ENCODE measurements around the gene HDAC3.

Gene HDAC3

GRCh38 chr5:141649056-141649688 lies 12.5 kb upstream of the HDAC3 start:
- Histone ChIP-seq H3K27ac (ENCODE audit: low read depth, low read length) (no peak overlapping the region), H3K4me3 (ENCODE audit: low read depth in 1 of 5, low read length in 5 of 5) (no peak overlapping the region), H3K36me3 (ENCODE audit: control insufficient read depth in 5 of 5, insufficient read depth in 5 of 5, low read length in 5 of 5) (peaks cover 0 to 37% (median 25%) of the 10 kb centered on the region in 5 donors), H3K9ac (ENCODE audit: low read length in 5 of 5) (no peak overlapping the region), H3K9me3 (ENCODE audit: control insufficient read depth in 5 of 5, low read length in 5 of 5) (no peaks in the 10 kb centered on the region), H3K4me1 (ENCODE audit: control insufficient read depth in 5 of 5, insufficient read depth in 5 of 5, low read length in 5 of 5) (peaks cover 0 to 15% (median 12%) of the 10 kb centered on the region in 5 donors), H3K27me3 (ENCODE audit: control insufficient read depth in 5 of 5, insufficient read depth in 4 of 5, low read length in 5 of 5) (no peaks in the 10 kb centered on the region)

DNA sequence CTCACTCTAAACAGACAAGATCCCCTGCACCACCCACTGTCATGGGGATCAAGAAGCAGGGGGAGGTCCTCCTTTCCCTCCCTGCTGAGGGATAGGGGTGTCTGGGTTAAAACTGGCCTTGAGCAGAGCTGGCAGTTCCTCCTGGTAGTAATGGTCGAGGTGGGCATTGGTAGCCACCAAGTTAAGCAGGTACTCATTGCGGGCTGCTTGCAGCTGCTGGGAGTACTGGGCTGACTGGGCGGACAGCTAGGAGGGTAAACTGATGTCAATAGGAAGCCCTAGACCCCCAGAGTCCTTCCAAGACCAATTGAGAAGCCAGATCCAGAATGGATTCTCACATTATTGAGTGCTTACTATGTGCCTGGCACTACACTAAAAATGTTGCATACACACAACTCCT lies 11.2 kb upstream of the HDAC3 start:
- Histone ChIP-seq H3K9me3 (ENCODE audit: control insufficient read depth in 5 of 5, low read length in 5 of 5) (no peaks in the 10 kb centered on the region), H3K9ac (ENCODE audit: low read length in 5 of 5) (no peak overlapping the region), H3K4me3 (ENCODE audit: low read depth in 1 of 5, low read length in 5 of 5) (no peak overlapping the region), H3K27me3 (ENCODE audit: control insufficient read depth in 5 of 5, insufficient read depth in 4 of 5, low read length in 5 of 5) (no peaks in the 10 kb centered on the region), H3K4me1 (ENCODE audit: control insufficient read depth in 5 of 5, insufficient read depth in 5 of 5, low read length in 5 of 5) (peaks cover 0 to 15% (median 12%) of the 10 kb centered on the region in 5 donors), H3K27ac (ENCODE audit: low read depth, low read length) (no peak overlapping the region), H3K36me3 (ENCODE audit: control insufficient read depth in 5 of 5, insufficient read depth in 5 of 5, low read length in 5 of 5) (peaks cover 0 to 38% (median 15%) of the 10 kb centered on the region in 5 donors)

DNA sequence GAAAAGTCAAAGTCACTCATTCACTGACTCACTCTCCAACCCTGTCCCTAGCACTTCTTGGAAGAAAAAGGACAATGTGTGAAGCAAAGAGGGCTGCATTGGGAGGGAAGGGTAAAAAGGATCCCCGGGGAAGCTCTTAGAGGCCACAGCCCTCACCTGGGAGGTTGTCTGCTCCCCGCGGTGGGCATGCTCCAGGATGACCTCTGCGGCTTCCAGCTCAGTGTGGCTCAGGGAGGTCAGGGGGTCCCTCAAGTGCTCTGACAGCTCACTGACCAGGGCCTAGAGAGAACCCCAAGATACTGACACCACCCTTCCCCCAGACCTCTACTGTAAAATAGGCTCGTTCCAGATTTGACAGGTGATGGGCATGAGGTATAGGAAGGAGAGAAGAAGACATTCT lies 10.6 kb upstream of the HDAC3 start:
- Histone ChIP-seq H3K9me3 (ENCODE audit: control insufficient read depth in 5 of 5, low read length in 5 of 5) (no peaks in the 10 kb centered on the region), H3K36me3 (ENCODE audit: control insufficient read depth in 5 of 5, insufficient read depth in 5 of 5, low read length in 5 of 5) (peaks cover 0 to 38% (median 15%) of the 10 kb centered on the region in 5 donors), H3K9ac (ENCODE audit: low read length in 5 of 5) (no peak overlapping the region), H3K4me1 (ENCODE audit: control insufficient read depth in 5 of 5, insufficient read depth in 5 of 5, low read length in 5 of 5) (peaks cover 0 to 15% (median 12%) of the 10 kb centered on the region in 5 donors), H3K4me3 (ENCODE audit: low read depth in 1 of 5, low read length in 5 of 5) (no peak overlapping the region), H3K27ac (ENCODE audit: low read depth, low read length) (no peak overlapping the region), H3K27me3 (ENCODE audit: control insufficient read depth in 5 of 5, insufficient read depth in 4 of 5, low read length in 5 of 5) (no peaks in the 10 kb centered on the region)

DNA sequence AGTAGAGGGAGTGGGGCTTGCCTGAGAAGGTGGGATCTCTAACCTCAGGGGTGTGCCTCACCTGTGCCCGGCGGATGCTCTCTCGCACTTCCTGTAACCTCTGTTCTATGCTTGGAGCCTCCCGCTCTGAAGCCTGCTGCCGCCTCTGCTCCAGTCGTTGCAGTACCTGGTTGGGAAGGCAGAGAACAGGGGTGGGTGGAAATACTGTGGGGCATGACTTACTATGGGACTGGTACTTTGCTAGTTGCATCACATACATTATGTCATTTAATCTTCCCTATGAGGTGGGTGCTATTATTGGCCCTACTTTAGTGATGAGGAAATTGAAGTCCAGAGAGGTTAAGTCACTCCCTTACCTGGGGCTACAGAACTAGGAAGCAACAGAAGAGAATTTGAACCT lies 9.4 kb upstream of the HDAC3 start:
- Histone ChIP-seq H3K27ac (ENCODE audit: low read depth, low read length) (no peak overlapping the region), H3K4me1 (ENCODE audit: control insufficient read depth in 5 of 5, insufficient read depth in 5 of 5, low read length in 5 of 5) (peaks cover 0 to 9% (median 6%) of the 10 kb centered on the region in 5 donors), H3K4me3 (ENCODE audit: low read depth in 1 of 5, low read length in 5 of 5) (no peak overlapping the region), H3K36me3 (ENCODE audit: control insufficient read depth in 5 of 5, insufficient read depth in 5 of 5, low read length in 5 of 5) (peaks cover 0 to 42% (median 18%) of the 10 kb centered on the region in 5 donors), H3K9ac (ENCODE audit: low read length in 5 of 5) (no peak overlapping the region), H3K27me3 (ENCODE audit: control insufficient read depth in 5 of 5, insufficient read depth in 4 of 5, low read length in 5 of 5) (no peaks in the 10 kb centered on the region), H3K9me3 (ENCODE audit: control insufficient read depth in 5 of 5, low read length in 5 of 5) (no peaks in the 10 kb centered on the region)

DNA sequence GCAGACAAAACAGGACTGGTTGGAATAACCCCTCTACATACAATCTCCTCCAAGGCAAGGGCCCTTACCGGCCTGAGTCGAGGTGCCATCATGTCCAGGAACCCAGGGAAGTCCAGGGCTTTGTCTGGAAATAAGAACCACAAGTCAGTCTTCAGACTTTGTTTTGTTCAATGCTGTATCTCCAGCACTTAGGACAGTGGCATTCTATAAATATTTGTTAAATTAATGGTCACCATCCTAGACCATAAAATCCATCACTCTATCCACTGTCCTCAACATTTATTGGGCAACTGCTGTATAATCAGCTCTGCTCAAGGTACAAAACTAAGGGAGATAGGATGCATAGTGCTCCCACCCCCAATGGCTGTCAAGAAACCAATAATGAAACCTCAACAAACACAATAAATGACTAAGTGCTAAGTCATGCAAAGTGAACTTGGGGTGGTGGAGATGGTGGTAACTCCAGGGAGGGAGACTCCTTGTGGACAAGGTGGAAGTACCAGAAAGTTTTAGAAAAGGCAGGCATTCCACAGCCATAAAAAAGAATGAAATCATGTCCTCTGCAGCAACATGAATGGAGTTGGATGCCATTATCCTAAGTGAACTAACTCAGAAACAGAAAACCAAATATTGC lies 5.1 kb upstream of the HDAC3 start:
- Histone ChIP-seq H3K9ac (ENCODE audit: low read length in 5 of 5) (no peak overlapping the region), H3K27ac (ENCODE audit: low read depth, low read length) (no peak overlapping the region), H3K36me3 (ENCODE audit: control insufficient read depth in 5 of 5, insufficient read depth in 5 of 5, low read length in 5 of 5) (peaks cover 0 to 35% (median 18%) of the 10 kb centered on the region in 5 donors), H3K4me1 (ENCODE audit: control insufficient read depth in 5 of 5, insufficient read depth in 5 of 5, low read length in 5 of 5) (peaks cover 0 to 17% (median 14%) of the 10 kb centered on the region in 5 donors), H3K27me3 (ENCODE audit: control insufficient read depth in 5 of 5, insufficient read depth in 4 of 5, low read length in 5 of 5) (no peaks in the 10 kb centered on the region), H3K9me3 (ENCODE audit: control insufficient read depth in 5 of 5, low read length in 5 of 5) (no peaks in the 10 kb centered on the region), H3K4me3 (ENCODE audit: low read depth in 1 of 5, low read length in 5 of 5) (no peak overlapping the region)

DNA sequence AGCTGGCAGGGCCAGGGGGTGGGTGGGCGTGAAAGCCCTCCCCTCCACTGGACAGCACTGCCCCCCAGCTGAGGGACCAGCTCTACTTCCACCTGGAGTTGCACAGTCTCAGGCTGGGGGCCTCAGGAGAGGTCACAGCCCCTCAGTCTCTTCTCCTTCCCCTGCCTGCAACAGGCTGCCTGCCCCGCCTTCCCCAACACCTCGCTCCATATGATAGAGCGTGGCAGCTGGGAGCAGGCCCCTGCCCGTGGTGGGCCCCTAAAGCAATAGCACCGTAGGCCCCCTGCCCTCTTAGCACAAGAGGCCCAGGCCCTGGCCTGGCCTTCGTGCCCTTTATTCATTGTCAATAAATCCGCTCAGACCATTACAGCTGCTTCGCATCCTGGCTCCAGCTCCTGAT lies 4.0 kb upstream of the HDAC3 start:
- Histone ChIP-seq H3K27ac (ENCODE audit: low read depth, low read length) (no peak overlapping the region), H3K4me3 (ENCODE audit: low read depth in 1 of 5, low read length in 5 of 5) (no peak overlapping the region), H3K9ac (ENCODE audit: low read length in 5 of 5) (no peak overlapping the region), H3K27me3 (ENCODE audit: control insufficient read depth in 5 of 5, insufficient read depth in 4 of 5, low read length in 5 of 5) (no peaks in the 10 kb centered on the region), H3K36me3 (ENCODE audit: control insufficient read depth in 5 of 5, insufficient read depth in 5 of 5, low read length in 5 of 5) (peaks cover 0 to 26% (median 14%) of the 10 kb centered on the region in 5 donors), H3K4me1 (ENCODE audit: control insufficient read depth in 5 of 5, insufficient read depth in 5 of 5, low read length in 5 of 5) (peaks cover 6 to 24% (median 21%) of the 10 kb centered on the region in 5 donors), H3K9me3 (ENCODE audit: control insufficient read depth in 5 of 5, low read length in 5 of 5) (no peaks in the 10 kb centered on the region)

DNA sequence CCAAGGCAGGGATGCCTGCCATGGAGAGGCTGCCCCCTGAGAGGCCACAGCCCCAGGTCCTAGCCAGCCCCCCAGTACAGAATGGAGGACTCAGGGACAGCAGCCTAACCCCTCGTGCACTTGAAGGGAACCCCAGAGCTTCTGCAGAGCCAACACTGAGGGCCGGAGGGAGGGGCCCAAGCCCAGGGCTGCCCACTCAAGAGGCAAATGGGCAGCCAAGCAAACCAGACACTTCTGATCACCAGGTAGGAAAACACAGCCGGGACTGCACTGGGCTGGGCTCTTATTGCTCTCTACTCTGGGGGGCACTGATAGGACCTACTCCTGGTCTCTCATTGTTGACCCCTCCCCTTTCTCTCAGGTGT lies 3.4 kb upstream of the HDAC3 start:
- Histone ChIP-seq H3K36me3 (ENCODE audit: control insufficient read depth in 5 of 5, insufficient read depth in 5 of 5, low read length in 5 of 5) (peaks cover 0 to 23% (median 11%) of the 10 kb centered on the region in 5 donors), H3K27ac (ENCODE audit: low read depth, low read length) (no peak overlapping the region), H3K9ac (ENCODE audit: low read length in 5 of 5) (no peak overlapping the region), H3K4me3 (ENCODE audit: low read depth in 1 of 5, low read length in 5 of 5) (no peak overlapping the region), H3K27me3 (ENCODE audit: control insufficient read depth in 5 of 5, insufficient read depth in 4 of 5, low read length in 5 of 5) (no peaks in the 10 kb centered on the region), H3K4me1 (ENCODE audit: control insufficient read depth in 5 of 5, insufficient read depth in 5 of 5, low read length in 5 of 5) (peaks cover 7 to 31% (median 27%) of the 10 kb centered on the region in 5 donors), H3K9me3 (ENCODE audit: control insufficient read depth in 5 of 5, low read length in 5 of 5) (no peaks in the 10 kb centered on the region)

GRCh38 chr5:141639357-141640050 lies 2.9 kb upstream of the HDAC3 start:
- H3K27me3 ChIP-seq (ENCODE audit: control insufficient read depth in 5 of 5, insufficient read depth in 4 of 5, low read length in 5 of 5), result no peaks in the 10 kb centered on the region
- H3K4me1 ChIP-seq (ENCODE audit: control insufficient read depth in 5 of 5, insufficient read depth in 5 of 5, low read length in 5 of 5), result peaks cover 7 to 33% (median 32%) of the 10 kb centered on the region in 5 donors
- peaks cover 0 to 20% (median 6%) of the 10 kb centered on the region in 5 donors for H3K36me3 ChIP-seq (ENCODE audit: control insufficient read depth in 5 of 5, insufficient read depth in 5 of 5, low read length in 5 of 5)
- no peak overlapping the region for H3K27ac ChIP-seq (ENCODE audit: low read depth, low read length)
- no peak overlapping the region for H3K9ac ChIP-seq (ENCODE audit: low read length in 5 of 5)
- H3K9me3 ChIP-seq (ENCODE audit: control insufficient read depth in 5 of 5, low read length in 5 of 5), result no peaks in the 10 kb centered on the region
- H3K4me3 ChIP-seq (ENCODE audit: low read depth in 1 of 5, low read length in 5 of 5), result no peak overlapping the region

DNA sequence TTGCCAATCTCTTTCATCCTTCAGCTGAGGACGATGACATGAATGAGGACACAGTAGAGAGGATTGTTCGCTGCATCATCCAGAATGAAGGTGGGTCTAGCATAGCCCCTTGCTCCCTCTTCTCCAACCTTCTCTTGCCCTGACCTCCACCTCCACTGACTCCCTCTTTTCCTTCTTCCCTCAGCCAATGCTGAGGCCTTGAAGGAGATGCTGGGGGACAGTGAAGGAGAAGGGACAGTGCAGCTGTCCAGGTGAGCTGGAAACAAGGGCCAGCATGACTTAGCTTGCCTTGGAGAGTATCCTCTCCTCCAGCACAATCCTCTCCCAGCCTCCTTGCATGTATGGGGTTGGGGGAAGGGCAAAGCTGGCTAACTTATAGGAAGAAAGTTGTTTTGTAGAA lies 2.1 kb upstream of the HDAC3 start:
- peaks cover 0 to 15% (median 3%) of the 10 kb centered on the region in 5 donors for H3K36me3 ChIP-seq (ENCODE audit: control insufficient read depth in 5 of 5, insufficient read depth in 5 of 5, low read length in 5 of 5)
- H3K4me3 ChIP-seq (ENCODE audit: low read depth in 1 of 5, low read length in 5 of 5), result no peak overlapping the region
- no peaks in the 10 kb centered on the region for H3K9me3 ChIP-seq (ENCODE audit: control insufficient read depth in 5 of 5, low read length in 5 of 5)
- no peak overlapping the region for H3K9ac ChIP-seq (ENCODE audit: low read length in 5 of 5)
- H3K4me1 ChIP-seq (ENCODE audit: control insufficient read depth in 5 of 5, insufficient read depth in 5 of 5, low read length in 5 of 5), result peaks cover 7 to 33% (median 32%) of the 10 kb centered on the region in 5 donors
- H3K27ac ChIP-seq (ENCODE audit: low read depth, low read length), result no peak overlapping the region
- no peaks in the 10 kb centered on the region for H3K27me3 ChIP-seq (ENCODE audit: control insufficient read depth in 5 of 5, insufficient read depth in 4 of 5, low read length in 5 of 5)

All from subcutaneous abdominal adipose tissue (tissue), 5 donors.